HFFc6 (cell line): ENCODE measurements around the gene CIITA. TPM values are rescaled to one million over a fixed set of nuclear protein-coding genes. Genes with fewer than 3 reads are reported as not detected.
"Not testable (repeated sequence)": the region's sequence is repeated elsewhere in the genome, so short reads cannot be mapped to it uniquely, and the experiment has no call there.

Experiments
- DNase-seq: peaks from one replicate; pipeline ENCODE4 v3.0.0-alpha.2; 2018
- H3K27ac Mint-ChIP-seq: 2 replicates; pipeline ENCODE4 v1.8.0; 2020; ENCODE audit warnings: mild to moderate bottlenecking, mixed read lengths
- H3K27me3 Mint-ChIP-seq: 2 replicates; pipeline ENCODE4 v1.8.0; 2021; ENCODE audit warnings: mild to moderate bottlenecking, moderate library complexity, mixed read lengths; ENCODE audit not compliant: insufficient read depth
- H3K36me3 Mint-ChIP-seq: 2 replicates; pipeline ENCODE4 v1.8.0; 2021; ENCODE audit warnings: low read depth, mixed read lengths
- H3K4me1 Mint-ChIP-seq: 2 replicates; pipeline ENCODE4 v1.8.0; 2020; ENCODE audit warnings: low read depth, mixed read lengths
- H3K4me3 Mint-ChIP-seq: 2 replicates; pipeline ENCODE4 v1.8.0; 2020; ENCODE audit warnings: mild to moderate bottlenecking, moderate library complexity, mixed read lengths
- H3K9me3 Mint-ChIP-seq: 2 replicates; pipeline ENCODE4 v1.8.0; 2020; ENCODE audit warnings: mild to moderate bottlenecking, mixed read lengths
- total RNA-seq, 6 experiments: library from RNA; stranded (reverse); fragmentation: NEBNext Ultra II Directional; extraction: Animal tissue kit (Norgen Biotek cat#: 25700); gene quantifications; 2 replicates in 1 of 6; 3 replicates in 5 of 6; pipeline ENCODE4 v1.2.3, GENCODE V29; 2021
- TF ChIP-seq, protein P1 (sequence below): fragments of 200-600 bp; sonication (generic); IDR thresholded peaks from 2 replicates; pipeline ENCODE4 v1.5.0; 2021; ENCODE audit warnings: antibody characterized with exemption, mild to moderate bottlenecking

CIITA gene
- total RNA-seq, 6 experiments from 2014 or later: 0.11 to 0.24 (median 0.13) TPM; not detected in 1

DNA sequence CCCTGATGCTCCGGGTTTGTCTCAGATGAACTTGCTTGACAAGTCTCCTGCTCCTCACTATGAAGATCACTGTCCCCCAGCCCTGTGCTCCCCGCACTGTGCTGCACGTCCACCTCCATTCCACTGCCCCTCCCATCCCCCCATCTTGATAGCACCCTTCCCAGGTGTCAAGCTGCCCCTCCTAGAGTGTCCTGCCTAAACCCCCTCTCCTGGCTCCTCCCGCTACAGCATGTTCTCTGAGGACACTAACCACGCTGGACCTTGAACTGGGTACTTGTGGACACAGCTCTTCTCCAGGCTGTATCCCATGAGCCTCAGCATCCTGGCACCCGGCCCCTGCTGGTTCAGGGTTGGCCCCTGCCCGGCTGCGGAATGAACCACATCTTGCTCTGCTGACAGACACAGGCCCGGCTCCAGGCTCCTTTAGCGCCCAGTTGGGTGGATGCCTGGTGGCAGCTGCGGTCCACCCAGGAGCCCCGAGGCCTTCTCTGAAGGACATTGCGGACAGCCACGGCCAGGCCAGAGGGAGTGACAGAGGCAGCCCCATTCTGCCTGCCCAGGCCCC lies 46.7 kb downstream of the CIITA start:
- H3K36me3 Mint-ChIP-seq: peaks cover 16% of the 10 kb centered on the region
- TF ChIP-seq, protein P1, sequence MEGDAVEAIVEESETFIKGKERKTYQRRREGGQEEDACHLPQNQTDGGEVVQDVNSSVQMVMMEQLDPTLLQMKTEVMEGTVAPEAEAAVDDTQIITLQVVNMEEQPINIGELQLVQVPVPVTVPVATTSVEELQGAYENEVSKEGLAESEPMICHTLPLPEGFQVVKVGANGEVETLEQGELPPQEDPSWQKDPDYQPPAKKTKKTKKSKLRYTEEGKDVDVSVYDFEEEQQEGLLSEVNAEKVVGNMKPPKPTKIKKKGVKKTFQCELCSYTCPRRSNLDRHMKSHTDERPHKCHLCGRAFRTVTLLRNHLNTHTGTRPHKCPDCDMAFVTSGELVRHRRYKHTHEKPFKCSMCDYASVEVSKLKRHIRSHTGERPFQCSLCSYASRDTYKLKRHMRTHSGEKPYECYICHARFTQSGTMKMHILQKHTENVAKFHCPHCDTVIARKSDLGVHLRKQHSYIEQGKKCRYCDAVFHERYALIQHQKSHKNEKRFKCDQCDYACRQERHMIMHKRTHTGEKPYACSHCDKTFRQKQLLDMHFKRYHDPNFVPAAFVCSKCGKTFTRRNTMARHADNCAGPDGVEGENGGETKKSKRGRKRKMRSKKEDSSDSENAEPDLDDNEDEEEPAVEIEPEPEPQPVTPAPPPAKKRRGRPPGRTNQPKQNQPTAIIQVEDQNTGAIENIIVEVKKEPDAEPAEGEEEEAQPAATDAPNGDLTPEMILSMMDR: no peak
- H3K9me3 Mint-ChIP-seq: no peaks in the 10 kb centered on the region
- no peak overlapping the region for H3K4me3 Mint-ChIP-seq
- H3K27me3 Mint-ChIP-seq: no peaks in the 10 kb centered on the region; the same call in 1 of the 2 replicates
- no peak for DNase-seq
- peaks cover 9% of the 10 kb centered on the region for H3K4me1 Mint-ChIP-seq
- H3K27ac Mint-ChIP-seq: no peak overlapping the region

DNA sequence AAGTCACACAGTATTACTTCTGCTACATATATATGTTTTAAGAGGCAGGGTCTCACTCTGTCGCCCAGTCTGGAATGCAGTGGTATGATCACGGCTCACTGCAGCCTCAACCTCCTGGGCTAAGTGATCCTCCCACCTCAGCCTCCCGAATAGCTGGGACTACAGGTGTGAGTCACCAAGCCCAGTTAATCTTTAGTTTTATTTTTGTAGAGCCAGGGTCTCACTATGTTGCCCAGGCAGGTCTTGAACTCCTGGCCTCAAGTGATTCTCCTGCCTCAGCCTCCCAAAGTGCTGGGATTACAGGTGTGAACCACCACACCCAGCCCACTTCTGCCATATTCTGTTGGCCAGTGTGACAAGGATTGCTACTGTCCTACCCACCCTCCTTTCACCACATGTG lies 48.3 kb downstream of the CIITA start:
- not testable (repeated sequence) for DNase-seq, H3K27ac Mint-ChIP-seq, H3K9me3 Mint-ChIP-seq, H3K4me3 Mint-ChIP-seq, H3K4me1 Mint-ChIP-seq, H3K27me3 Mint-ChIP-seq
- H3K36me3 Mint-ChIP-seq: peaks cover 16% of the 10 kb centered on the region

DNA sequence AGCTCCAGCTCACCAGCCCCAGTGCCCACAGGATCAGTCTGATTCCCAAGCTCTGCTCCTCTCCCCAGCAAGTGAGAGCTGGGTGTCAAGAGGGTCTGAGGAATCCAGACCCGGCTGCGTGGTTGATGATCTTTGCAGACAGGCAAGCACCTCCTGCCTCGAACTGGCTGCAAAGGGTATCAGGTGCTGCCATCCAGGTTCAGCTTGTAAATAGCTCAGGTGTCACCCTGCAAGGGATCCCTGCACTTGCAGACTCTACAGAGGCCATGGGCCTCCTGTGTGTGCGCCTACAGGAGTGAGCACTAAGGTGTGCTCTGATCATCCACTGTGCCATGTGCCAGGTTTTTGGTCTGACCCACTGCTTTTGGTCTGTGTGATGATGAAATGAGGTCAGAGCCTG lies 49.1 kb downstream of the CIITA start:
- no peak for DNase-seq
- Mint-ChIP-seq H3K36me3 (peaks cover 16% of the 10 kb centered on the region), H3K9me3 (no peaks in the 10 kb centered on the region), H3K4me3 (no peak overlapping the region), H3K27ac (no peak overlapping the region), H3K4me1 (peaks cover 5% of the 10 kb centered on the region; the same call in 1 of the 2 replicates), H3K27me3 (no peaks in the 10 kb centered on the region; the same call in 1 of the 2 replicates)
- TF ChIP-seq, protein P1: no peak

DNA sequence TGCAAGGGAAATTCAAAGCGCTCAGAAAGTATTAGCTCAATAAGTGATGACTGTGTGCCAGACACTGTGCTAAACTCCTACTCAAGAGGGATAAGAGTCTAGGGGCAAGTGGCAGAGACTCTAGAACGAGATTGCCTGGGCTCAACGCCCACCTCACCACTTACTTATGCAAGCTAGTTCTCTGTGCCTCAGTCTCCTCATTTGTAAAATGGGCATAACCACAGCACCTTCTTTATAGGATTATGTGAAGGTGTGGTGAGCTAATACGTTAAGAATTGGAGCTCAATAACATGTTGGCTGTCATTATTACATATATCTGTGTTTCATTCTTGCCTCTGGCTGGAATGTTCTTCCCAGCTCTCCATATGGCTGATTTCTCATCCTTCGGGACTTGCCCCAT lies 49.9 kb downstream of the CIITA start:
- no peak for DNase-seq
- Mint-ChIP-seq H3K27me3 (no peaks in the 10 kb centered on the region; the same call in none of the 2 replicates), H3K4me3 (no peak overlapping the region), H3K9me3 (no peaks in the 10 kb centered on the region), H3K4me1 (peaks cover 5% of the 10 kb centered on the region; the same call in 1 of the 2 replicates), H3K27ac (no peak overlapping the region), H3K36me3 (peaks cover 16% of the 10 kb centered on the region)
- TF ChIP-seq, protein P1: no peak

DNA sequence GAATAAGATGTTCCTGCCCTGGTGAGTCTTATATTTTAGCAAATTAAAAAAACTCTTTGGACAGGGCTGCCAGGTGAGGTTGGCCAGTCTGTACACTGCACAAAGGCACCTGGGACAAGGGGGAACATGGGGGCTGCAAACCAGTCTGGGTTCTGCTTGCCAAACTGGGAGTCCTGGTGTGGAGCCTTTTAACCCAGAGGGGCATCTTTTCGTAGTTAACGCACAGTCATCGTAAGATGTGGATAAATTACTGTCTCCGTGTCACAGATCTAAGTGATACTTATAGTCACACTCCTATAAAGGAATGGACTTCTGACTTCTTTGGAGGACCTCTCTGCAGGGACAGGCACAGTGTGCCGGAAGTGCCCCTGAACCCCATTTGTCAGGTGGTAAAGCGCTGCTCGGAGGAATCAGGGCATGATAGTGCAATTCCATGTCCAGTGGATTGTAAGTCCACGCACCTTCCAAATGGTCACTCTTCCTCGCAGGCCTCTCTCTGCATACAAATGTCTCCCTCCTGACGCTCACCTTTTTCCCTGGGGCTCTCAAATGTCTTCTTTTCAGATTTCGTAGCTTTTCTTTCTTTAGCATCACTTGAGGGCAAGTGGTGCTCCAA lies 50.6 kb downstream of the CIITA start:
- TF ChIP-seq, protein P1: no peak
- Mint-ChIP-seq H3K36me3 (peaks cover 16% of the 10 kb centered on the region), H3K27me3 (no peaks in the 10 kb centered on the region; the same call in none of the 2 replicates), H3K4me1 (no peaks in the 10 kb centered on the region), H3K4me3 (no peak overlapping the region), H3K27ac (no peak overlapping the region), H3K9me3 (no peaks in the 10 kb centered on the region)
- DNase-seq: no peak

DNA sequence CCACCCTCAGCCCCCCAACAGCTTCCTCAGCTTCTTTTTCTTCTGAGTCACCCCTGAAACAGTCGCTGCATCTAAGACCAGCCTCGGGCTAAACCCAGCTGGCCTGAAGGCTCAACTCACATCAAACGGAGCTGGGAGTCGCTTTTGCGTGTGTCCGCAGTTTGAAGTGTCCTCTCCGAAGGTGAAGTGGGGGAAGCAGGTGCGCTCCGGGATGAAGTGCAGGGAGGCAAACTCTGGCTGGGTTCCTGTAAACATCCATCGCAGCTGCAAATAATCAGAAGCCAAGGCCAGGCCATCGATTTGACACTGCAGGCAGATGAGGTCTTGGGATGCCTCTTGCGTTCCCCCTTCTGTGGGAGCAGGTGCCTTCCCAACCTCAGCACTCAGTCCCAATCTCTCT lies 52.1 kb downstream of the CIITA start:
- not testable (repeated sequence) for H3K4me3 Mint-ChIP-seq, DNase-seq, H3K27ac Mint-ChIP-seq, H3K9me3 Mint-ChIP-seq, H3K27me3 Mint-ChIP-seq, H3K4me1 Mint-ChIP-seq
- H3K36me3 Mint-ChIP-seq: peaks cover 21% of the 10 kb centered on the region
